Coronary artery (tissue), 2 donors: ENCODE measurements around the gene TANGO2.
A peak's percentile ranks its signal among the peaks of the same experiment; 100 is the strongest.

ENCODE experiments used
- DNase-seq: peaks from one replicate; pipeline ENCODE4 v3.0.0-alpha.2; 2017; ENCODE audit warnings: low spot score
- H3K27ac ChIP-seq, 2 donors: fragments of 200-600 bp; sonication (generic); one replicate each; pipeline ENCODE4 v1.5.1; 2016 to 2019
- H3K4me3 ChIP-seq: fragments of 200-600 bp; sonication (generic); 2 replicates; pipeline ENCODE4 v1.5.1; 2016; ENCODE audit warnings: mild to moderate bottlenecking, moderate library complexity
- CTCF ChIP-seq: fragments of 200-600 bp; sonication (generic); IDR thresholded peaks from one replicate; pipeline ENCODE4 v1.5.1; 2019; ENCODE audit warnings: antibody characterized with exemption

TANGO2 gene

GRCh38 chr22:19988965-19989724, 31.8 kb upstream of the TANGO2 start:
- TF ChIP-seq CTCF: no peak
- Histone ChIP-seq H3K27ac (peak overlapping the region; percentile 35 to 95), H3K4me3 (no peak overlapping the region)
- DNase-seq: no peak

GRCh38 chr22:19989725-19990067, 31.2 kb upstream of the TANGO2 start:
- TF ChIP-seq CTCF: no peak
- no peak for DNase-seq
- Histone ChIP-seq H3K27ac (peak overlapping the region; percentile 35 to 95), H3K4me3 (no peak overlapping the region)

GRCh38 chr22:19990188-19990587, 30.7 kb upstream of the TANGO2 start:
- peak overlapping the region; percentile 68 to 95 for H3K27ac ChIP-seq
- TF ChIP-seq CTCF: no peak
- no peak for DNase-seq
- no peak overlapping the region for H3K4me3 ChIP-seq

- DNase-seq: no peak
- peak overlapping the region; percentile 68 to 95 for H3K27ac ChIP-seq
- no peak for TF ChIP-seq CTCF
Measured at GRCh38 chr22:19990609-19991394, 30.1 kb upstream of the TANGO2 start.

GRCh38 chr22:19991395-19991644, 29.6 kb upstream of the TANGO2 start:
- no peak for TF ChIP-seq CTCF
- H3K4me3 ChIP-seq: no peak overlapping the region
- no peak for DNase-seq
- H3K27ac ChIP-seq: peak overlapping the region; percentile 68 to 95

More at GRCh38 chr22:19990609-19991394, 30.1 kb upstream of the TANGO2 start:
- no peak overlapping the region for H3K4me3 ChIP-seq

- H3K27ac ChIP-seq: peak overlapping the region; percentile 68 to 95
- no peak overlapping the region for H3K4me3 ChIP-seq
- DNase-seq: peak; percentile 89
- no peak for TF ChIP-seq CTCF
Measured at GRCh38 chr22:19991645-19992451, 29.1 kb upstream of the TANGO2 start.
